Measurements from ENCODE around the gene ERICH4. TPM values are rescaled to one million over a fixed set of nuclear protein-coding genes. Genes with fewer than 3 reads are reported as not detected.

The ERICH4 gene
- total and polyA plus RNA-seq, 2 donors (not counting 3 experiments of a cell fraction or from before 2014, with no cell fraction given), result not detected

GRCh38 chr19:41435936-41436673, 6.9 kb upstream of the ERICH4 start:
- no peak overlapping the region for H2AFZ ChIP-seq (ENCODE audit: low read depth, low read length)
- H3K79me2 ChIP-seq (ENCODE audit: control insufficient read depth, insufficient read depth, low read length), result no peaks in the 10 kb centered on the region
- no peaks in the 10 kb centered on the region for H3K27me3 ChIP-seq (ENCODE audit: control insufficient read depth in 2 of 2, insufficient read depth in 2 of 2, low read length in 2 of 2)
- ChIA-PET POLR2A (no interaction called here), CTCF (interaction anchor here (1.1 to 3.8 kb wide), 4 partner anchors 13 to 127 kb away, joined by 4 to 23 read pairs (median 4); no protein-coding TSS in a partner anchor)
- intact Hi-C loops (cut with micrococcal nuclease) (no loop called here), dilution Hi-C loops (cut with MboI; ENCODE audit: extremely low pct_ligation_motif_present, low sequenced_read_pairs) (no loop called here)
- TF ChIP-seq MAX (IDR thresholded peaks at IDR 0.05; ENCODE audit: insufficient read depth, insufficient read length) (no peak), POLR2A (IDR thresholded peaks at IDR 0.05; ENCODE audit: low read depth, low read length) (no peak), FOS (IDR thresholded peaks at IDR 0.05; ENCODE audit: borderline replicate concordance, insufficient read depth, low read length) (no peak), GATA2 (IDR thresholded peaks at IDR 0.05; ENCODE audit: insufficient read depth, insufficient read length, low read depth, low read length) (no peak), JUN (IDR thresholded peaks at IDR 0.05; ENCODE audit: borderline replicate concordance, insufficient read depth, insufficient read length, low read depth) (no peak), POLR2AphosphoS5 (IDR thresholded peaks at IDR 0.05; ENCODE audit: insufficient read depth, low read depth, low read length) (no peak), MYC (IDR thresholded peaks at IDR 0.05; ENCODE audit: low read depth, low read length) (no peak), CTCF (IDR thresholded peaks at IDR 0.05; ENCODE audit: extremely low read depth in 1 of 2, insufficient read depth in 1 of 2, low read depth in 1 of 2, low read length in 2 of 2) (no peak), EZH2 (IDR thresholded peaks at IDR 0.05; ENCODE audit: borderline replicate concordance, low read depth, low read length, severe bottlenecking) (no peak)
- no TSS peak for BruUV-seq (replicated peaks)
- no peaks in the 10 kb centered on the region for H3K9me1 ChIP-seq (replicated peaks; ENCODE audit: control insufficient read depth, extremely low read depth, insufficient read depth, low read length)
- no peaks in the 10 kb centered on the region for H3K9me3 ChIP-seq (replicated peaks; ENCODE audit: control insufficient read depth, insufficient read depth, low read length)
- H3K27ac ChIP-seq (ENCODE audit: insufficient read depth, low read depth, low read length), result no peak overlapping the region
- H3K4me3 ChIP-seq (replicated peaks in 1 of 3; ENCODE audit: insufficient read depth in 1 of 3, low read depth in 1 of 3, low read length in 3 of 3), result no peak overlapping the region
- H4K20me1 ChIP-seq (replicated peaks; ENCODE audit: control insufficient read depth, extremely low read depth, insufficient read depth, low read length), result no peaks in the 10 kb centered on the region
- no peak overlapping the region for H3K9ac ChIP-seq (replicated peaks; ENCODE audit: extremely low read depth, insufficient read depth, low read length)
- no peak for DNase-seq (ENCODE audit: low read depth, low spot score)
- H3K4me1 ChIP-seq (ENCODE audit: control insufficient read depth, extremely low read depth, insufficient read depth, low read length), result peaks cover 6% of the 10 kb centered on the region
- H3K4me2 ChIP-seq (ENCODE audit: insufficient read depth, low read length), result no peak overlapping the region
- FAIRE-seq, result no peak
- H3K36me3 ChIP-seq (ENCODE audit: control insufficient read depth in 2 of 2, extremely low read depth in 1 of 2, insufficient read depth in 2 of 2, low read length in 2 of 2), result peaks cover 0 to 17% of the 10 kb centered on the region in 2 experiments
